Measurements from ENCODE around the gene NECTIN4.

NECTIN4 gene

GRCh38 chr1:161071886-161072371 lies 17.4 kb downstream of the NECTIN4 start:
- H3K4me3 ChIP-seq (ENCODE audit: low read depth, low read length): no peak overlapping the region
- no peaks in the 10 kb centered on the region for H3K79me2 ChIP-seq
- H3K36me3 ChIP-seq (ENCODE audit: control insufficient read depth, insufficient read depth, low read length): no peaks in the 10 kb centered on the region
- H3K27me3 ChIP-seq (ENCODE audit: control insufficient read depth, insufficient read depth, low read length): no peaks in the 10 kb centered on the region
- H3K4me2 ChIP-seq (ENCODE audit: low read length): no peak overlapping the region
- no peak overlapping the region for H3K27ac ChIP-seq
- TF ChIP-seq, protein P1, sequence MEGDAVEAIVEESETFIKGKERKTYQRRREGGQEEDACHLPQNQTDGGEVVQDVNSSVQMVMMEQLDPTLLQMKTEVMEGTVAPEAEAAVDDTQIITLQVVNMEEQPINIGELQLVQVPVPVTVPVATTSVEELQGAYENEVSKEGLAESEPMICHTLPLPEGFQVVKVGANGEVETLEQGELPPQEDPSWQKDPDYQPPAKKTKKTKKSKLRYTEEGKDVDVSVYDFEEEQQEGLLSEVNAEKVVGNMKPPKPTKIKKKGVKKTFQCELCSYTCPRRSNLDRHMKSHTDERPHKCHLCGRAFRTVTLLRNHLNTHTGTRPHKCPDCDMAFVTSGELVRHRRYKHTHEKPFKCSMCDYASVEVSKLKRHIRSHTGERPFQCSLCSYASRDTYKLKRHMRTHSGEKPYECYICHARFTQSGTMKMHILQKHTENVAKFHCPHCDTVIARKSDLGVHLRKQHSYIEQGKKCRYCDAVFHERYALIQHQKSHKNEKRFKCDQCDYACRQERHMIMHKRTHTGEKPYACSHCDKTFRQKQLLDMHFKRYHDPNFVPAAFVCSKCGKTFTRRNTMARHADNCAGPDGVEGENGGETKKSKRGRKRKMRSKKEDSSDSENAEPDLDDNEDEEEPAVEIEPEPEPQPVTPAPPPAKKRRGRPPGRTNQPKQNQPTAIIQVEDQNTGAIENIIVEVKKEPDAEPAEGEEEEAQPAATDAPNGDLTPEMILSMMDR (IDR thresholded peaks at IDR 0.05): peak; percentile 30
- H3K4me1 ChIP-seq: no peaks in the 10 kb centered on the region
- H3K9me3 ChIP-seq (ENCODE audit: control insufficient read depth, low read length): no peaks in the 10 kb centered on the region
- no peak overlapping the region for H3K9ac ChIP-seq
- no peak overlapping the region for H2AFZ ChIP-seq

- Histone ChIP-seq H3K36me3 (ENCODE audit: control insufficient read depth, insufficient read depth, low read length) (no peaks in the 10 kb centered on the region), H3K27ac (no peak overlapping the region), H2AFZ (no peak overlapping the region), H3K9ac (no peak overlapping the region), H3K79me2 (no peaks in the 10 kb centered on the region), H3K27me3 (ENCODE audit: control insufficient read depth, insufficient read depth, low read length) (no peaks in the 10 kb centered on the region), H3K9me3 (ENCODE audit: control insufficient read depth, low read length) (no peaks in the 10 kb centered on the region), H3K4me1 (no peaks in the 10 kb centered on the region), H3K4me3 (ENCODE audit: low read depth, low read length) (no peak overlapping the region), H3K4me2 (ENCODE audit: low read length) (no peak overlapping the region)
- TF ChIP-seq, protein P1 (IDR thresholded peaks at IDR 0.05): no peak
Measured at GRCh38 chr1:161070761-161071160, 18.6 kb downstream of the NECTIN4 start.

GRCh38 chr1:161069731-161070270 lies 19.6 kb downstream of the NECTIN4 start, which contains the start of gene ARHGAP30:
TSS of gene ARHGAP30 (minus strand) at chr1:161069891. CDS start at chr1:161069624, 267 bp downstream.
- Histone ChIP-seq H3K4me1 (no peaks in the 10 kb centered on the region), H3K9ac (no peak within 1 kb of the TSS), H3K36me3 (ENCODE audit: control insufficient read depth, insufficient read depth, low read length) (no peaks in the 10 kb centered on the region), H3K4me2 (ENCODE audit: low read length) (no peak within 1 kb of the TSS), H3K9me3 (ENCODE audit: control insufficient read depth, low read length) (no peaks in the 10 kb centered on the region), H3K27ac (no peak within 1 kb of the TSS), H3K27me3 (ENCODE audit: control insufficient read depth, insufficient read depth, low read length) (no peaks in the 10 kb centered on the region), H2AFZ (no peak within 1 kb of the TSS), H3K4me3 (ENCODE audit: low read depth, low read length) (no peak within 1 kb of the TSS), H3K79me2 (no peaks in the 10 kb centered on the region)
- TF ChIP-seq, protein P1 (IDR thresholded peaks at IDR 0.05): no peak

DNA sequence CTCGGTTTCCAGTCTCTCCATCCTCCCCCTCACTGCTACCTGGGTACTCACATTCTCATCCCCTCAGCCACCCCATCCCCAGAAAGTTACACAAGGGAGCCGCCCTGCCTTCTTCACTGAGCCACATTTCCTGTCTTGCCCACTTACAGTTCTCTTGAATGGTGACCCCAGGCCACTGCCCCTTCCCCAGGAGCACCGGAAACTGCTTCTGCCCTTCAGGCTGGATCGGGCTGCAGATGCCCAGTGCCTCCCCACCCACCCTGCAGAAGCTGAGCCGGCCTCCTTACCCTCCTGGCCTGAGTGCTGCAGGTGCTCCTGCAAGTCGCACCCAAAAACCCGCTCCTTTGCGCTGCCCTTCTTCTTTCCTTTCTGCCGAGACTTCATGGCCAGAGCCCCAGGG lies 20.1 kb downstream of the NECTIN4 start:
- Histone ChIP-seq H3K9ac (no peak overlapping the region), H3K4me3 (ENCODE audit: low read depth, low read length) (no peak overlapping the region), H2AFZ (no peak overlapping the region), H3K4me2 (ENCODE audit: low read length) (no peak overlapping the region), H3K27ac (no peak overlapping the region), H3K9me3 (ENCODE audit: control insufficient read depth, low read length) (no peaks in the 10 kb centered on the region), H3K36me3 (ENCODE audit: control insufficient read depth, insufficient read depth, low read length) (no peaks in the 10 kb centered on the region), H3K27me3 (ENCODE audit: control insufficient read depth, insufficient read depth, low read length) (no peaks in the 10 kb centered on the region), H3K79me2 (no peaks in the 10 kb centered on the region), H3K4me1 (no peaks in the 10 kb centered on the region)
- TF ChIP-seq, protein P1 (IDR thresholded peaks at IDR 0.05): no peak
